CD4-positive, alpha-beta T cell (primary cell): Measurements from ENCODE around the gene ZNF284. TPM values are rescaled to one million over a fixed set of nuclear protein-coding genes. Genes with fewer than 3 reads are reported as not detected.
"Not testable (repeated sequence)": the region's sequence is repeated elsewhere in the genome, so short reads cannot be mapped to it uniquely, and the experiment has no call there.

Source experiments
- ATAC-seq: fragments of 200-7000 bp; cut with Tn5 transposase; one replicate; pipeline ENCODE4 v1.10.0; 2022; ENCODE audit warnings: mild to moderate bottlenecking; ENCODE audit not compliant: poor library complexity
- CTCF ChIA-PET: fragments of 350-600 bp; sonication (Branson Sonifier 250); formaldehyde crosslinking; loops from one replicate; lab custom pipeline; 2021; ENCODE audit warnings: antibody characterized with exemption, inconsistent platforms; lab: Charles Lee
- POLR2A ChIA-PET: fragments of 350-600 bp; sonication (Branson Sonifier 250); formaldehyde crosslinking; loops from one replicate; lab custom pipeline; 2021; ENCODE audit warnings: antibody characterized with exemption, inconsistent platforms; lab: Charles Lee
- DNase-seq, 14 experiments: peaks; one replicate each; pipeline ENCODE4 v3.0.0-alpha.2; 2013 to 2020; ENCODE audit warnings: mixed read lengths in 2 of 14
- H3K27ac ChIP-seq, 2 donors: one replicate each; pipeline versions ENCODE4 v1.5.1 to v1.7.0; 2013; ENCODE audit warnings: low read length in 2 of 2, low read depth in 1 of 2, mild to moderate bottlenecking in 1 of 2
- H3K27me3 ChIP-seq, 2 experiments: 1 replicate in 1 of 2; 2 replicates in 1 of 2; pipeline versions ENCODE4 v1.6.1 to v1.7.0; 2013; ENCODE audit warnings: low read length in 2 of 2, control low read depth in 1 of 2, mild to moderate bottlenecking in 1 of 2, moderate library complexity in 1 of 2; ENCODE audit not compliant: insufficient read depth in 2 of 2, control insufficient read depth in 1 of 2
- H3K36me3 ChIP-seq: one replicate; pipeline ENCODE4 v1.6.1; 2013; ENCODE audit warnings: low read length, control low read depth; ENCODE audit not compliant: insufficient read depth
- H3K4me1 ChIP-seq: one replicate; pipeline ENCODE4 v1.6.1; 2013; ENCODE audit warnings: low read length, control low read depth; ENCODE audit not compliant: insufficient read depth
- H3K4me3 ChIP-seq: one replicate; pipeline ENCODE4 v1.5.1; 2013; ENCODE audit warnings: mild to moderate bottlenecking, low read length, moderate library complexity
- H3K9me3 ChIP-seq, 2 experiments: 1 replicate in 1 of 2; 2 replicates in 1 of 2; pipeline versions ENCODE4 v1.6.1 to v1.7.0; 2013; ENCODE audit warnings: low read length in 2 of 2, mild to moderate bottlenecking in 2 of 2, control low read depth in 1 of 2, moderate library complexity in 1 of 2; ENCODE audit not compliant: control insufficient read depth in 1 of 2, insufficient read depth in 1 of 2
- H3K27ac Mint-ChIP-seq: one replicate; pipeline ENCODE4 v1.8.0; 2020; ENCODE audit warnings: mixed read lengths
- H3K27me3 Mint-ChIP-seq: one replicate; pipeline ENCODE4 v1.8.0; 2021; ENCODE audit warnings: mixed read lengths
- H3K36me3 Mint-ChIP-seq: one replicate; pipeline ENCODE4 v1.8.0; 2021; ENCODE audit warnings: low read depth, mixed read lengths
- H3K4me1 Mint-ChIP-seq: one replicate; pipeline ENCODE4 v1.8.0; 2021; ENCODE audit warnings: low read depth, mixed read lengths
- H3K4me3 Mint-ChIP-seq: one replicate; pipeline ENCODE4 v1.8.0; 2020; ENCODE audit warnings: mild to moderate bottlenecking, mixed read lengths
- H3K9me3 Mint-ChIP-seq: one replicate; pipeline ENCODE4 v1.8.0; 2020; ENCODE audit warnings: mixed read lengths
- CTCF ChIP-seq: fragments of 200-600 bp; IDR thresholded peaks from one replicate; pipeline ENCODE4 v1.8.0; 2022; ENCODE audit warnings: antibody characterized with exemption, mild to moderate bottlenecking
- intact Hi-C, 2 experiments: fragments of 100-400 bp; cut with DNase I in 1 of 2; cut with micrococcal nuclease in 1 of 2; formaldehyde crosslinking; loops; one replicate each; pipeline versions ENCODE4 v1.15.1 to v1.9.0; 2023 to 2025; cut with DNase I, micrococcal nuclease
- total RNA-seq, 174 experiments: library from RNA in 2 of 174; stranded (reverse) in 2 of 174; gene quantifications; one replicate each; pipeline ENCODE4 v1.2.3 and lab custom pipeline; 2021 to 2026

Gene ZNF284
- total RNA-seq, 2 experiments from 2014 or later = 0.92 to 1.2 TPM

GRCh38 chr19:44113138-44113783, 41.3 kb downstream of the ZNF284 start, which contains the start of gene ZNF225:
Gene ZNF225 (plus strand): TSS chr19:44113399. CDS start chr19:44115828, 2,429 bp downstream.
- peaks cover 78% of the 10 kb centered on the region for H3K36me3 Mint-ChIP-seq
- peak; percentile 55 to 94 (median 72) for DNase-seq
- peaks cover 17% of the 10 kb centered on the region for H3K4me1 ChIP-seq
- H3K9me3 Mint-ChIP-seq = peaks cover 14% of the 10 kb centered on the region
- H3K27ac Mint-ChIP-seq = peak within 1 kb of the TSS; percentile 57
- H3K27ac ChIP-seq = peak within 1 kb of the TSS in 1 of 2 donors; percentile 29
- no peaks in the 10 kb centered on the region for H3K27me3 Mint-ChIP-seq
- H3K9me3 ChIP-seq = peaks cover 10 to 33% of the 10 kb centered on the region in 2 experiments
- ChIA-PET CTCF (interaction anchor here (2.2 kb wide), 1 partner anchor 18 kb away, joined by 8 read pairs; the partner anchor contains the start of gene ZNF224), POLR2A (interaction anchor here (1.4 to 3.9 kb wide), 2 partner anchors 18 to 28 kb away, joined by 8 to 18 read pairs; partner anchors contain the start of gene ZNF234)
- peak within 1 kb of the TSS; percentile 75 for H3K4me3 ChIP-seq
- TF ChIP-seq CTCF = no peak
- ATAC-seq = peak; percentile 89
- no peaks in the 10 kb centered on the region for H3K27me3 ChIP-seq
- peaks cover 37% of the 10 kb centered on the region for H3K4me1 Mint-ChIP-seq
- peaks cover 17% of the 10 kb centered on the region for H3K36me3 ChIP-seq
- intact Hi-C loops = loop anchor here in 1 of 2 experiments (1.0 to 10.0 kb wide), 6 partner anchors 18 to 192 kb away; partner anchors contain the start of genes ZNF224, ZNF226, ZNF230 and ZNF235
- H3K4me3 Mint-ChIP-seq = peak within 1 kb of the TSS; percentile 95

GRCh38 chr19:44113784-44114390, 41.9 kb downstream of the ZNF284 start:
- H3K36me3 ChIP-seq = peaks cover 21% of the 10 kb centered on the region
- ChIA-PET CTCF (interaction anchor here (2.2 kb wide), 1 partner anchor 19 kb away, joined by 8 read pairs; the partner anchor contains the start of gene ZNF224), POLR2A (interaction anchor here (0.7 to 3.9 kb wide), 3 partner anchors 19 to 51 kb away, joined by 4 to 18 read pairs (median 8); partner anchors contain the start of genes ZNF226 and ZNF234)
- intact Hi-C loops = loop anchor here in 1 of 2 experiments (1.0 to 10.0 kb wide), 7 partner anchors 19 to 191 kb away; partner anchors contain the start of genes ZNF224, ZNF226, ZNF230 and ZNF234
- peaks cover 10 to 27% of the 10 kb centered on the region in 2 experiments for H3K9me3 ChIP-seq
- Mint-ChIP-seq H3K27me3 (no peaks in the 10 kb centered on the region), H3K4me1 (peaks cover 37% of the 10 kb centered on the region), H3K36me3 (peaks cover 81% of the 10 kb centered on the region), H3K4me3 (peak overlapping the region; percentile 95), H3K9me3 (peaks cover 14% of the 10 kb centered on the region), H3K27ac (peak overlapping the region; percentile 57)
- DNase-seq (peak in 1 of 14 experiments; percentile 9), ATAC-seq (peak; percentile 9)
- no peaks in the 10 kb centered on the region for H3K27me3 ChIP-seq
- H3K27ac ChIP-seq = peak overlapping the region in 1 of 2 donors; percentile 29
- H3K4me1 ChIP-seq = peaks cover 17% of the 10 kb centered on the region
- no peak for TF ChIP-seq CTCF
- H3K4me3 ChIP-seq = peak overlapping the region; percentile 75

GRCh38 chr19:44121162-44121561, 49.2 kb downstream of the ZNF284 start:
- CTCF ChIA-PET, H3K27ac Mint-ChIP-seq, H3K4me3 Mint-ChIP-seq, intact Hi-C loops, H3K27me3 ChIP-seq, H3K4me1 ChIP-seq, DNase-seq, H3K4me3 ChIP-seq, H3K27me3 Mint-ChIP-seq, H3K4me1 Mint-ChIP-seq, POLR2A ChIA-PET, ATAC-seq, H3K27ac ChIP-seq: not testable (repeated sequence)
- peaks cover 6 to 24% of the 10 kb centered on the region in 2 experiments for H3K9me3 ChIP-seq
- H3K36me3 ChIP-seq = peaks cover 56% of the 10 kb centered on the region
- Mint-ChIP-seq H3K36me3 (peaks cover 95% of the 10 kb centered on the region), H3K9me3 (peaks cover 25% of the 10 kb centered on the region)
